H1 (cell line): ENCODE data around the gene UGGT1. TPM values are rescaled to one million over a fixed set of nuclear protein-coding genes. Genes with fewer than 3 reads are reported as not detected.

Source experiments
- CTCF ChIA-PET: fragments of 300-600 bp; sonication (Branson Sonifier 250); formaldehyde crosslinking; loops from one replicate; lab custom pipeline; 2021; ENCODE audit not compliant: partially characterized antibody; lab: Charles Lee
- POLR2A ChIA-PET: fragments of 300-600 bp; sonication (Branson Sonifier 250); formaldehyde crosslinking; loops from one replicate; lab custom pipeline; 2021; ENCODE audit warnings: inconsistent platforms; ENCODE audit not compliant: partially characterized antibody; lab: Charles Lee
- DNase-seq, 2 experiments: peaks; one replicate each; pipeline versions ENCODE4 v3.0.0 to v3.0.0-alpha.2; 2010 to 2022; ENCODE audit warnings: low spot score in 2 of 2, low read depth in 1 of 2, mixed read lengths in 1 of 2
- FAIRE-seq: peaks from 2 replicates; lab custom pipeline; 2011; peaks lifted over from hg19 to GRCh38; lab: Jason Lieb, UNC
- H2AFZ ChIP-seq: 2 replicates; pipeline ENCODE4 v1.8.1; 2012; ENCODE audit warnings: low read length, inconsistent platforms
- H2AK5ac ChIP-seq: 2 replicates; pipeline ENCODE4 v1.6.1; 2013; ENCODE audit warnings: low read depth, low read length
- H2BK120ac ChIP-seq: replicated peaks from 2 replicates; pipeline ENCODE3; 2013; ENCODE audit warnings: low read depth, low read length, inconsistent platforms
- H2BK12ac ChIP-seq: 2 replicates; pipeline ENCODE4 v1.6.1; 2013; ENCODE audit warnings: low read depth, low read length
- H2BK15ac ChIP-seq: 2 replicates; pipeline ENCODE4 v1.6.1; 2013; ENCODE audit warnings: low read length
- H2BK20ac ChIP-seq: 2 replicates; pipeline ENCODE4 v1.6.1; 2013; ENCODE audit warnings: low read length
- H2BK5ac ChIP-seq: 2 replicates; pipeline ENCODE4 v1.6.1; 2013; ENCODE audit warnings: low read depth, low read length
- H3K14ac ChIP-seq: 2 replicates; pipeline ENCODE4 v1.6.1; 2013; ENCODE audit warnings: inconsistent platforms; ENCODE audit not compliant: insufficient read length
- H3K18ac ChIP-seq: 2 replicates; pipeline ENCODE4 v1.6.1; 2013; ENCODE audit warnings: low read length; ENCODE audit errors: extremely low read depth
- H3K23ac ChIP-seq: 2 replicates; pipeline ENCODE4 v1.6.1; 2013; ENCODE audit warnings: inconsistent platforms; ENCODE audit not compliant: insufficient read length
- H3K23me2 ChIP-seq: 2 replicates; pipeline ENCODE4 v1.6.1; 2013; ENCODE audit warnings: low read depth, low read length
- H3K27ac ChIP-seq: 2 replicates; pipeline ENCODE4 v1.6.1; 2011; ENCODE audit warnings: low read depth, low read length, inconsistent platforms
- H3K27me3 ChIP-seq, 4 experiments: replicated peaks in 1 of 4; 1 replicate in 1 of 4; 2 replicates in 3 of 4; pipeline versions ENCODE4 v1.6.1 to v1.8.1; 2011 to 2013; ENCODE audit warnings: low read length in 3 of 4, mild to moderate bottlenecking in 3 of 4, inconsistent platforms in 2 of 4, mixed read lengths in 2 of 4, moderate library complexity in 1 of 4; ENCODE audit not compliant: control insufficient read depth in 3 of 4, insufficient read depth in 3 of 4; ENCODE audit errors: extremely low read depth in 1 of 4
- H3K36me3 ChIP-seq, 4 experiments: 2 replicates each; pipeline versions ENCODE4 v1.6.1 to v1.8.1; 2011 to 2013; ENCODE audit warnings: mild to moderate bottlenecking in 4 of 4, low read length in 3 of 4, moderate library complexity in 2 of 4, control low read depth in 1 of 4, inconsistent platforms in 1 of 4; ENCODE audit not compliant: insufficient read depth in 4 of 4, control insufficient read depth in 2 of 4
- H3K4ac ChIP-seq: replicated peaks from 2 replicates; pipeline ENCODE3; 2013; ENCODE audit warnings: low read length, low read depth, mixed read lengths, inconsistent platforms; ENCODE audit not compliant: insufficient read length
- H3K4me1 ChIP-seq, 4 experiments: replicated peaks in 1 of 4; 1 replicate in 1 of 4; 2 replicates in 3 of 4; pipeline versions ENCODE4 v1.6.1 to v1.8.1; 2011 to 2013; ENCODE audit warnings: low read length in 3 of 4, inconsistent platforms in 2 of 4, mixed read lengths in 1 of 4; ENCODE audit not compliant: insufficient read depth in 4 of 4, control insufficient read depth in 3 of 4
- H3K4me2 ChIP-seq, 2 experiments: 2 replicates each; pipeline versions ENCODE4 v1.6.1 to v1.8.1; 2011 to 2013; ENCODE audit warnings: low read depth in 2 of 2, low read length in 2 of 2, control low read depth in 1 of 2, inconsistent platforms in 1 of 2, mild to moderate bottlenecking in 1 of 2; ENCODE audit not compliant: insufficient read depth in 1 of 2
- H3K4me3 ChIP-seq, 4 experiments: fragments of 200-600, 300-600 bp in 1 of 4; sonication (generic), shearing (Covaris generic), sonication (Bioruptor Twin) in 1 of 4; 2 replicates each; pipeline versions ENCODE4 v1.5.1 to v1.8.1; 2011 to 2016; ENCODE audit warnings: low read length in 4 of 4, low read depth in 3 of 4, control low read depth in 2 of 4, inconsistent platforms in 2 of 4, mild to moderate bottlenecking in 2 of 4, mixed read lengths in 1 of 4, moderate library complexity in 1 of 4; ENCODE audit not compliant: insufficient read depth in 2 of 4; ENCODE audit errors: extremely low read depth in 1 of 4
- H3K56ac ChIP-seq: replicated peaks from 2 replicates; pipeline ENCODE3; 2013; ENCODE audit warnings: low read depth, mild to moderate bottlenecking, mixed read lengths, low read length, inconsistent platforms; ENCODE audit not compliant: insufficient read length
- H3K79me1 ChIP-seq: 2 replicates; pipeline ENCODE4 v1.6.1; 2013; ENCODE audit warnings: low read depth, low read length, control low read depth
- H3K79me2 ChIP-seq, 2 experiments: 2 replicates each; pipeline versions ENCODE4 v1.6.1 to v1.8.1; 2012 to 2013; ENCODE audit warnings: low read length in 2 of 2, mild to moderate bottlenecking in 2 of 2, inconsistent platforms in 1 of 2; ENCODE audit not compliant: insufficient read depth in 2 of 2, control insufficient read depth in 1 of 2
- H3K9ac ChIP-seq, 4 experiments: replicated peaks in 1 of 4; 1 replicate in 1 of 4; 2 replicates in 3 of 4; pipeline versions ENCODE4 v1.6.1 to v1.8.1; 2011 to 2013; ENCODE audit warnings: low read depth in 3 of 4, low read length in 3 of 4, control low read depth in 2 of 4, mild to moderate bottlenecking in 2 of 4, moderate library complexity in 2 of 4, inconsistent platforms in 1 of 4; ENCODE audit errors: extremely low read depth in 1 of 4
- H3K9me3 ChIP-seq, 2 experiments: 2 replicates each; pipeline versions ENCODE4 v1.6.1 to v1.8.1; 2012 to 2013; ENCODE audit warnings: mild to moderate bottlenecking in 2 of 2, moderate library complexity in 2 of 2, control low read depth in 1 of 2, inconsistent platforms in 1 of 2, low read depth in 1 of 2, low read length in 1 of 2, mixed read lengths in 1 of 2; ENCODE audit not compliant: insufficient read depth in 2 of 2
- H4K20me1 ChIP-seq, 2 experiments: replicated peaks in 1 of 2; 2 replicates each; pipeline versions ENCODE3 to v1.8.1; 2011 to 2013; ENCODE audit warnings: inconsistent platforms in 2 of 2, low read length in 2 of 2, mild to moderate bottlenecking in 1 of 2; ENCODE audit not compliant: insufficient read depth in 2 of 2, control insufficient read depth in 1 of 2
- H4K5ac ChIP-seq: 2 replicates; pipeline ENCODE4 v1.6.1; 2013; ENCODE audit warnings: low read length, low read depth, mixed read lengths, inconsistent platforms; ENCODE audit not compliant: insufficient read length
- H4K8ac ChIP-seq: 2 replicates; pipeline ENCODE4 v1.8.0; 2013; ENCODE audit warnings: mild to moderate bottlenecking, moderate library complexity, low read length, inconsistent platforms; ENCODE audit not compliant: insufficient read depth; ENCODE audit errors: extremely low read depth
- H4K91ac ChIP-seq: replicated peaks from 2 replicates; pipeline ENCODE3; 2013; ENCODE audit warnings: low read length, mixed read lengths, inconsistent platforms; ENCODE audit not compliant: insufficient read length
- ASH2L ChIP-seq: fragments of 200-600, 300-600 bp; sonication (generic); IDR thresholded peaks from one replicate; pipeline ENCODE4 v1.7.1; 2017; ENCODE audit warnings: low read length
- BRCA1 ChIP-seq: IDR thresholded peaks from 2 replicates; pipeline ENCODE4 v1.6.1; 2012; ENCODE audit warnings: low read depth, low read length, improper control_type of control experiment
- CBX8 ChIP-seq: fragments of 300-800, 300-1000 bp; sonication (generic); IDR thresholded peaks from 2 replicates; pipeline ENCODE4 v1.7.1; 2016; ENCODE audit warnings: low read depth, low read length, borderline replicate concordance
- CHD1 ChIP-seq: IDR thresholded peaks from 2 replicates; pipeline ENCODE4 v1.6.1; 2012; ENCODE audit warnings: low read depth, low read length, improper control_type of control experiment
- CTBP2 ChIP-seq: IDR thresholded peaks from 2 replicates; pipeline ENCODE4 v1.7.0; 2011; ENCODE audit warnings: borderline replicate concordance, mild to moderate bottlenecking, moderate library complexity, mixed read lengths, low read length; ENCODE audit not compliant: insufficient read depth, insufficient read length
- EP300 ChIP-seq, 2 experiments: IDR thresholded peaks; 1 replicate in 1 of 2; 2 replicates in 1 of 2; pipeline ENCODE4 v1.6.1; 2011 to 2012; ENCODE audit warnings: low read depth in 2 of 2, low read length in 2 of 2, mild to moderate bottlenecking in 2 of 2, borderline replicate concordance in 1 of 2, inconsistent platforms in 1 of 2, moderate library complexity in 1 of 2
- KDM4A ChIP-seq: IDR thresholded peaks from one replicate; pipeline ENCODE4 v1.7.1; 2012; ENCODE audit warnings: low read depth, mild to moderate bottlenecking, moderate library complexity, low read length, inconsistent platforms; ENCODE audit not compliant: severe bottlenecking
- POU5F1 ChIP-seq: IDR thresholded peaks from 2 replicates; pipeline ENCODE4 v1.6.1; 2011; ENCODE audit warnings: low read depth, mild to moderate bottlenecking, low read length, moderate library complexity
- RFX5 ChIP-seq: IDR thresholded peaks from 2 replicates; pipeline ENCODE4 v1.6.1; 2011; ENCODE audit warnings: low read depth, low read length, improper control_type of control experiment, borderline replicate concordance
- SIN3A ChIP-seq, 2 experiments: IDR thresholded peaks in 1 of 2; conservative IDR thresholded peaks in 1 of 2; 2 replicates each; pipeline ENCODE4 v1.6.1; 2011 to 2012; ENCODE audit warnings: low read length in 2 of 2, improper control_type of control experiment in 1 of 2, low read depth in 1 of 2, mild to moderate bottlenecking in 1 of 2
- SRF ChIP-seq: IDR thresholded peaks from 2 replicates; pipeline ENCODE4 v1.6.1; 2011; ENCODE audit warnings: mild to moderate bottlenecking, low read depth, low read length, moderate library complexity
- TBP ChIP-seq: IDR thresholded peaks from 2 replicates; pipeline ENCODE4 v1.6.1; 2011; ENCODE audit warnings: low read depth, low read length, improper control_type of control experiment
- WGBS, 2 experiments: shearing (Covaris generic) in 1 of 2; methylation state at CpG; one replicate each; pipeline versions ENCODE4 v1.1.6 to v1.1.7; 2013 to 2015; ENCODE audit warnings: low lambda C conversion rate in 2 of 2, mixed read lengths in 2 of 2, inconsistent platforms in 1 of 2, low coverage in 1 of 2, missing lambda C conversion rate in 1 of 2; ENCODE audit not compliant: insufficient replicate concordance in 2 of 2, insufficient coverage in 1 of 2, insufficient read length in 1 of 2; ENCODE audit errors: extremely low coverage in 1 of 2, missing lambda C conversion rate in 1 of 2; 5-methylcytosine and 5-hydroxymethylcytosine counted together
- polyA plus RNA-seq, 7 experiments: library from polyadenylated mRNA; depleted of rRNA in 3 of 7; stranded (reverse) in 5 of 7; unstranded in 2 of 7; fragments of >200 nt in 5 of 7; fragments of 200-250 nt in 2 of 7; gene quantifications; 1 replicate in 5 of 7; 2 replicates in 1 of 7; 4 replicates in 1 of 7; pipeline versions ENCODE4 v1.2.1 to v1.2.3, GENCODE V29; 2011 to 2013; ENCODE audit warnings: missing spikeins in 2 of 7, mixed read lengths in 2 of 7
- total RNA-seq: library from RNA; stranded (reverse); fragmentation: NEBNext Ultra II Directional; extraction: Animal tissue kit (Norgen Biotek cat#: 25700); gene quantifications from 2 replicates; pipeline ENCODE4 v1.2.1, GENCODE V29; 2021

UGGT1 gene
- total and polyA plus RNA-seq, 2 of the 8 experiments (the other 6 are each of a cell fraction or from before 2014, with no cell fraction given) = 14.9 to 57.3 TPM

GRCh38 chr2:128215897-128216642 is 125.1 kb downstream of the UGGT1 start:
- H3K9me3 ChIP-seq = no peaks in the 10 kb centered on the region
- DNase-seq = no peak
- CTCF ChIA-PET = interaction anchor here (0.9 to 1.2 kb wide), 2 partner anchors 18 to 37 kb away, joined by 3 to 4 read pairs; no protein-coding TSS in a partner anchor
- no peak for TF ChIP-seq SRF
- TF ChIP-seq KDM4A = no peak
- no peak for TF ChIP-seq CTBP2
- TF ChIP-seq EP300 (IDR thresholded peaks at IDR 0.05; ENCODE audit: borderline replicate concordance in 1 of 2, low read depth in 2 of 2, low read length in 2 of 2) = no peak
- TF ChIP-seq CHD1 = no peak
- TF ChIP-seq TBP = no peak
- no peak for TF ChIP-seq ASH2L
- no peak for TF ChIP-seq RFX5
- no peak for TF ChIP-seq CBX8
- no peak for TF ChIP-seq BRCA1
- TF ChIP-seq POU5F1 = no peak
- TF ChIP-seq SIN3A (conservative IDR thresholded peaks at IDR 0.05 in 1 of 2, IDR thresholded peaks at IDR 0.05 in 1 of 2; ENCODE audit: low read depth in 1 of 2, low read length in 2 of 2) = no peak

More at GRCh38 chr2:128215897-128216642, 125.1 kb downstream of the UGGT1 start:
- Histone ChIP-seq H3K79me1 (no peaks in the 10 kb centered on the region), H3K4me2 (no peak overlapping the region), H2BK120ac (no peak overlapping the region), H2AK5ac (0 out of 2 replicates have a peak overlapping the region, but pooled peaks have one; percentile 40), H3K9ac (no peak overlapping the region), H3K23me2 (no peaks in the 10 kb centered on the region), H4K91ac (no peak overlapping the region), H4K8ac (no peak overlapping the region), H2BK15ac (no peak overlapping the region), H3K56ac (no peak overlapping the region), H3K27me3 (no peaks in the 10 kb centered on the region), H2AFZ (no peak overlapping the region), H3K4me3 (no peak overlapping the region), H2BK5ac (no peak overlapping the region), H3K4ac (no peak overlapping the region), H2BK20ac (no peak overlapping the region), H3K23ac (no peak overlapping the region), H3K27ac (no peak overlapping the region), H2BK12ac (no peak overlapping the region), H3K14ac (no peak overlapping the region), H3K79me2 (no peaks in the 10 kb centered on the region), H4K5ac (no peak overlapping the region), H3K4me1 (no peaks in the 10 kb centered on the region), H4K20me1 (no peaks in the 10 kb centered on the region), H3K18ac (no peak overlapping the region), H3K36me3 (no peaks in the 10 kb centered on the region)
- no peak for FAIRE-seq
- POLR2A ChIA-PET = interaction anchor here (1.2 kb wide), 1 partner anchor 47 kb away, joined by 4 read pairs; no protein-coding TSS in a partner anchor
- WGBS, 2 experiments = 87% methylated on average over 10 of the region's 10 CpGs; no CpG with 5 or more reads in 1 of the 2 experiments
